GOT3 (cell line): Measurements from ENCODE around the gene EXOC3.
"Not testable (repeated sequence)": the region's sequence is repeated elsewhere in the genome, so short reads cannot be mapped to it uniquely, and the experiment has no call there.

ENCODE experiments used
- DNase-seq: peaks from one replicate; lab custom pipeline; 2025; ENCODE audit warnings: mixed read lengths; lab: John Stamatoyannopoulos, UW

Gene EXOC3

GRCh38 chr5:472656-473550 lies 29.9 kb downstream of the EXOC3 start:
- DNase-seq: peak; percentile 65

- DNase-seq: no peak
These were observed 30.7 kb downstream of the EXOC3 start for GRCh38 chr5:473551-474192.

- not testable (repeated sequence) for DNase-seq
These were observed 31.4 kb downstream of the EXOC3 start for GRCh38 chr5:474232-474839.

- no peak for DNase-seq
These were observed 32.1 kb downstream of the EXOC3 start for GRCh38 chr5:474840-475661.

- no peak for DNase-seq
These were observed 32.7 kb downstream of the EXOC3 start for GRCh38 chr5:475704-476101.

- DNase-seq: no peak
These were observed 33.3 kb downstream of the EXOC3 start for GRCh38 chr5:476102-476813.

- DNase-seq: no peak
These were observed 33.8 kb downstream of the EXOC3 start for GRCh38 chr5:476814-477175.

GRCh38 chr5:477247-477646 lies 34.3 kb downstream of the EXOC3 start:
- DNase-seq: no peak

GRCh38 chr5:477871-478270 lies 34.9 kb downstream of the EXOC3 start:
- DNase-seq: no peak

GRCh38 chr5:478369-478981 lies 35.5 kb downstream of the EXOC3 start:
- DNase-seq: no peak

GRCh38 chr5:478982-479535 lies 36.1 kb downstream of the EXOC3 start:
- DNase-seq: no peak

GRCh38 chr5:479566-480319 lies 36.8 kb downstream of the EXOC3 start:
- no peak for DNase-seq

- no peak for DNase-seq
These were observed 38.4 kb downstream of the EXOC3 start for GRCh38 chr5:481347-481746.

GRCh38 chr5:482021-482420 lies 39.0 kb downstream of the EXOC3 start:
- DNase-seq: no peak

- DNase-seq: no peak
These were observed 39.5 kb downstream of the EXOC3 start for GRCh38 chr5:482506-482905.

GRCh38 chr5:483011-483410 lies 40.0 kb downstream of the EXOC3 start:
- no peak for DNase-seq

GRCh38 chr5:483434-484140 lies 40.6 kb downstream of the EXOC3 start:
- DNase-seq: no peak

- no peak for DNase-seq
These were observed 41.6 kb downstream of the EXOC3 start for GRCh38 chr5:484556-484955.
